Neural crest cell (in vitro differentiated cells): ENCODE results near the gene CAMK4. TPM values are rescaled to one million over a fixed set of nuclear protein-coding genes. Genes with fewer than 3 reads are reported as not detected.

ENCODE experiments used
- DNase-seq: peaks from one replicate; pipeline ENCODE4 v3.0.0; 2021; ENCODE audit warnings: low read depth, mixed read lengths, low spot score
- H3K27ac Mint-ChIP-seq: one replicate; pipeline ENCODE4 v1.8.0; 2021; ENCODE audit warnings: mild to moderate bottlenecking, mixed read lengths; ENCODE audit not compliant: unreplicated experiment
- H3K27me3 Mint-ChIP-seq: 2 replicates; pipeline ENCODE4 v1.8.0; 2021; ENCODE audit warnings: low read depth, mild to moderate bottlenecking, mixed read lengths
- H3K36me3 Mint-ChIP-seq: 2 replicates; pipeline ENCODE4 v1.8.0; 2021; ENCODE audit warnings: low read depth, mild to moderate bottlenecking, mixed read lengths
- H3K4me1 Mint-ChIP-seq: 2 replicates; pipeline ENCODE4 v1.8.0; 2021; ENCODE audit warnings: mixed read lengths
- H3K4me3 Mint-ChIP-seq: one replicate; pipeline ENCODE4 v1.8.0; 2021; ENCODE audit warnings: mild to moderate bottlenecking, mixed read lengths
- H3K9me3 Mint-ChIP-seq: 2 replicates; pipeline ENCODE4 v1.8.0; 2021; ENCODE audit warnings: mixed read lengths
- total RNA-seq: library from RNA; stranded (reverse); gene quantifications from 2 replicates; pipeline ENCODE4 v1.2.1, GENCODE V29; 2021
- TF ChIP-seq, protein P1 (sequence below): fragments of 200-600 bp; sonication (generic); conservative IDR thresholded peaks from 2 replicates; pipeline ENCODE4 v1.5.0; 2021; ENCODE audit warnings: antibody characterized with exemption, mild to moderate bottlenecking

Gene CAMK4
- total RNA-seq, 1 donor from 2014 or later: 9.4 TPM

DNA sequence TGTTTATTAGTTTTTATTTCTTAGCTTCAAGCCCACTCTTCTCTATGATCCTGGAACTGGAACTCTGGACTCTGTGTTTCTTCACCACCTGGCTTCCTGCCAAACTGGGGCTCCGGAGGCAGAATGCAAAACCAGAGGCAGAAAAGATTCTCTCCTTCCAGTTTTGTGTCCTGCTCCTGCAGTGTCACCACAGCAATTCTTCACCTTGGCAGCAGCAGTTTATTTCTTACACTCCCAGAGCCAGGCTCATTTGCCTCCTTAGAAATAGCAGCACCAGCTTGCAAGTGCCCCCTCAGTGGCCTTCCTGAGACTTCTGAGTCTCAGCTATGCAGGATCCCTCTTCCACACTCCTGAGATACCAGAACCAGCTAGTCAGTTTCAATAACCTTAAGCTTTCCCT lies 26.7 kb upstream of the CAMK4 start:
- H3K27ac Mint-ChIP-seq: no peak overlapping the region
- no peak overlapping the region for H3K4me3 Mint-ChIP-seq
- no peaks in the 10 kb centered on the region for H3K4me1 Mint-ChIP-seq
- no peaks in the 10 kb centered on the region for H3K36me3 Mint-ChIP-seq
- H3K9me3 Mint-ChIP-seq: no peaks in the 10 kb centered on the region
- DNase-seq: no peak
- TF ChIP-seq, protein P1, sequence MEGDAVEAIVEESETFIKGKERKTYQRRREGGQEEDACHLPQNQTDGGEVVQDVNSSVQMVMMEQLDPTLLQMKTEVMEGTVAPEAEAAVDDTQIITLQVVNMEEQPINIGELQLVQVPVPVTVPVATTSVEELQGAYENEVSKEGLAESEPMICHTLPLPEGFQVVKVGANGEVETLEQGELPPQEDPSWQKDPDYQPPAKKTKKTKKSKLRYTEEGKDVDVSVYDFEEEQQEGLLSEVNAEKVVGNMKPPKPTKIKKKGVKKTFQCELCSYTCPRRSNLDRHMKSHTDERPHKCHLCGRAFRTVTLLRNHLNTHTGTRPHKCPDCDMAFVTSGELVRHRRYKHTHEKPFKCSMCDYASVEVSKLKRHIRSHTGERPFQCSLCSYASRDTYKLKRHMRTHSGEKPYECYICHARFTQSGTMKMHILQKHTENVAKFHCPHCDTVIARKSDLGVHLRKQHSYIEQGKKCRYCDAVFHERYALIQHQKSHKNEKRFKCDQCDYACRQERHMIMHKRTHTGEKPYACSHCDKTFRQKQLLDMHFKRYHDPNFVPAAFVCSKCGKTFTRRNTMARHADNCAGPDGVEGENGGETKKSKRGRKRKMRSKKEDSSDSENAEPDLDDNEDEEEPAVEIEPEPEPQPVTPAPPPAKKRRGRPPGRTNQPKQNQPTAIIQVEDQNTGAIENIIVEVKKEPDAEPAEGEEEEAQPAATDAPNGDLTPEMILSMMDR: no peak
- peaks cover 21% of the 10 kb centered on the region for H3K27me3 Mint-ChIP-seq

DNA sequence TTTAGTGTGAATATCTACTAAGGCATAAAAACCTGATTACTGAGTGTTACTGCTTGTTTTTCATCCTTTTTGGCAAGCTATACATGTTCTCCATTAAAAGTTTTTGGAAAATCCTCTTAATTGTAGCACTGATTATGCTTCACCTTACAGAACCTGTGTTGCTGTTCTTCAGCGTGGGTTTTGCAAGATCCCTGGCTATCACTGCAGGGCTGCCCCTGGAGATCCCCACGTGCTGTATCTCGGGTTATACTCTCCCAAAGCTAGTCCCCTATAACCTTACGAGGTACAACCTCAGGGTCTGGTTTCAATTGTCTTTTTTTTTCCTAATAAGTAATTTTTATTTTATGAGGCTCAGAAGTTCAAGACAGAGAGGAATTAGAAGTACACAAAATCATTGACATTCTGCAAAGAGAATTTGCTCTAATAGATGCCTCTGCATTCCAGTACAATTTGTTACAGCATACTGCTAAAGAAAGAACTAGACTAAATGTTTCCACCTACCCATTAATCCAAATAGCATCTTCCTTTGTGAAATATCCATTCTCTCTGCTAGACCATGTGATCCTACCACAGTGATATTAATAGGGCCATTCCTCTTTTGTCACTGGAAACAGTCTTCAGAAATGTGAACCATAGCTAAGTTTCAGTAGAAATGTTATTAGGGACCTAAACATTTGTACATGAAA lies 25.8 kb upstream of the CAMK4 start:
- H3K36me3 Mint-ChIP-seq: no peaks in the 10 kb centered on the region
- no peak overlapping the region for H3K27ac Mint-ChIP-seq
- no peaks in the 10 kb centered on the region for H3K4me1 Mint-ChIP-seq
- no peak for DNase-seq
- TF ChIP-seq, protein P1: no peak
- H3K27me3 Mint-ChIP-seq: peaks cover 19% of the 10 kb centered on the region
- no peaks in the 10 kb centered on the region for H3K9me3 Mint-ChIP-seq
- no peak overlapping the region for H3K4me3 Mint-ChIP-seq

DNA sequence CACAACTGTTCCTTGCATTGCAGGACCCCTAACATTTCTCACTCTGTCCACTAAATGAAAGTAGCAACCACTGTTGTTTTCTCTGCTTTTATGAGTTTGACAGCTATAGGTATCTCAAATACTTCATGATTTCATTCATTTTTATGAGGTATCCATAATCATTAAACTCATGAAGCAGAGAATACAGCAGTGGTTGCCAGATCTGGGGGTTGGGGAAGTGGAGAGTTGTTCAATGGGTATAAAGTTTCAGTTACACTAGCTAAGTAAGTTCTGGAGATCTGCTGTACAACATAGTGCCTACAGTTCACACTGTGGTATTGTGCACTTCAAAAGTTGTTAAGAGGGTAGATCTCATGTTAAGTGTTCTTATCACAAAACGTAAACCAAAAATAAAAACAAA lies 23.4 kb upstream of the CAMK4 start:
- TF ChIP-seq, protein P1: no peak
- no peaks in the 10 kb centered on the region for H3K36me3 Mint-ChIP-seq
- no peaks in the 10 kb centered on the region for H3K4me1 Mint-ChIP-seq
- no peak overlapping the region for H3K27ac Mint-ChIP-seq
- peaks cover 14% of the 10 kb centered on the region for H3K27me3 Mint-ChIP-seq
- DNase-seq: no peak
- H3K4me3 Mint-ChIP-seq: no peak overlapping the region
- H3K9me3 Mint-ChIP-seq: no peaks in the 10 kb centered on the region

DNA sequence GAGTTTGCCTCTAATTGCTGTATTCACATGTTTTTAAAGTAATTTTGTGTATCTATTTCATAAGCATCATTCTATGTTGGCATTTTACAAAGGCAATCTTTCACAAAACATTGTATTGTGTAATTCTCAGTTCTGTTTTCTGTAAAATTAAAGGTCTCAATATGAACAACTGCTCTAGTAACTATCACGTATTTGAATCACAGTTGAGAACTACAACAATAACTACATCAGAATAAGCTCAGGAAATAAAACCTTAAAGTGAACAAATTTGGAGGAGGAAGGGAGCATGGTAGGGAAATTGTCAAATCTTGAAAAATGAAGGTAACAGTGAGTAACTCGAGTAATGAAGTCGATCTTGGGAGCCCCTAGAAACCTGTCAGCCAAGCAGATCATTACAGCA lies 22.5 kb upstream of the CAMK4 start:
- no peaks in the 10 kb centered on the region for H3K4me1 Mint-ChIP-seq
- peaks cover 14% of the 10 kb centered on the region for H3K27me3 Mint-ChIP-seq
- no peaks in the 10 kb centered on the region for H3K9me3 Mint-ChIP-seq
- TF ChIP-seq, protein P1: no peak
- no peak overlapping the region for H3K27ac Mint-ChIP-seq
- no peaks in the 10 kb centered on the region for H3K36me3 Mint-ChIP-seq
- no peak for DNase-seq
- no peak overlapping the region for H3K4me3 Mint-ChIP-seq

DNA sequence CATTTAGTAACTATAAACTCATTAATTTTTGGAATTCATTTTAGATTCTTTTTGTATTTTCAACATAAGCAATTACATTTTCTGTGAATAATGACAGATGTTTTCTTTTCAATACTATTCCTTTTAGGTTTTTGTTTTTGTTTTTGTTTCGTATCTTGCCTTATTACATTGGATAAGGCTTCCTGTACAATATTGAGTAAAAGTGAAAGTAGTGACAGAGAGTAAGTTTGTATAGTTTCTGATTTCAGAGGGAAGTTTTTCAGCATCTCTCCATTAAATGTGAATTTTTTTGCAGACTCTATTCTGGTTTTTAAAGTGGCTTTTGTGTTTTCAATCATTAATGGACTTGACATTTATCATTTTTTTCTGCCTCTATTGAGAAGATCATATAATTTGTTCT lies 12.8 kb upstream of the CAMK4 start:
- no peak overlapping the region for H3K4me3 Mint-ChIP-seq
- TF ChIP-seq, protein P1: no peak

More for the DNA sequence above, 12.8 kb upstream of the CAMK4 start:
- no peak overlapping the region for H3K27ac Mint-ChIP-seq
- no peaks in the 10 kb centered on the region for H3K9me3 Mint-ChIP-seq
- H3K4me1 Mint-ChIP-seq: no peaks in the 10 kb centered on the region
- no peak for DNase-seq
- peaks cover 23% of the 10 kb centered on the region for H3K27me3 Mint-ChIP-seq
- no peaks in the 10 kb centered on the region for H3K36me3 Mint-ChIP-seq
